Subcutaneous adipose tissue (tissue), 4 donors: ENCODE data around the gene TIMM22. TPM values are rescaled to one million over a fixed set of nuclear protein-coding genes. Genes with fewer than 3 reads are reported as not detected.

Source experiments
- total RNA-seq, 4 donors: library from RNA; depleted of rRNA; stranded (reverse); fragments of >200 nt; gene quantifications; one replicate each; pipeline ENCODE4 v1.1.0, GENCODE V29; 2016
- TF ChIP-seq, protein P1 (sequence below): fragments of 450-650 bp; IDR thresholded peaks from one replicate; pipeline ENCODE4 v1.5.1; 2016; ENCODE audit warnings: low read depth, mild to moderate bottlenecking, control low read depth, antibody characterized with exemption, moderate library complexity

Gene TIMM22
- total RNA-seq, 4 donors from 2014 or later: 9.9 to 11.7 (median 10.3) TPM

- TF ChIP-seq, protein P1, sequence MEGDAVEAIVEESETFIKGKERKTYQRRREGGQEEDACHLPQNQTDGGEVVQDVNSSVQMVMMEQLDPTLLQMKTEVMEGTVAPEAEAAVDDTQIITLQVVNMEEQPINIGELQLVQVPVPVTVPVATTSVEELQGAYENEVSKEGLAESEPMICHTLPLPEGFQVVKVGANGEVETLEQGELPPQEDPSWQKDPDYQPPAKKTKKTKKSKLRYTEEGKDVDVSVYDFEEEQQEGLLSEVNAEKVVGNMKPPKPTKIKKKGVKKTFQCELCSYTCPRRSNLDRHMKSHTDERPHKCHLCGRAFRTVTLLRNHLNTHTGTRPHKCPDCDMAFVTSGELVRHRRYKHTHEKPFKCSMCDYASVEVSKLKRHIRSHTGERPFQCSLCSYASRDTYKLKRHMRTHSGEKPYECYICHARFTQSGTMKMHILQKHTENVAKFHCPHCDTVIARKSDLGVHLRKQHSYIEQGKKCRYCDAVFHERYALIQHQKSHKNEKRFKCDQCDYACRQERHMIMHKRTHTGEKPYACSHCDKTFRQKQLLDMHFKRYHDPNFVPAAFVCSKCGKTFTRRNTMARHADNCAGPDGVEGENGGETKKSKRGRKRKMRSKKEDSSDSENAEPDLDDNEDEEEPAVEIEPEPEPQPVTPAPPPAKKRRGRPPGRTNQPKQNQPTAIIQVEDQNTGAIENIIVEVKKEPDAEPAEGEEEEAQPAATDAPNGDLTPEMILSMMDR: no peak
Observed at GRCh38 chr17:1029922-1030644, 33.2 kb downstream of the TIMM22 start.

GRCh38 chr17:1030684-1031532 lies 34.0 kb downstream of the TIMM22 start:
- TF ChIP-seq, protein P1: no peak

- TF ChIP-seq, protein P1: no peak
Observed at GRCh38 chr17:1031711-1032110, 34.8 kb downstream of the TIMM22 start.

DNA sequence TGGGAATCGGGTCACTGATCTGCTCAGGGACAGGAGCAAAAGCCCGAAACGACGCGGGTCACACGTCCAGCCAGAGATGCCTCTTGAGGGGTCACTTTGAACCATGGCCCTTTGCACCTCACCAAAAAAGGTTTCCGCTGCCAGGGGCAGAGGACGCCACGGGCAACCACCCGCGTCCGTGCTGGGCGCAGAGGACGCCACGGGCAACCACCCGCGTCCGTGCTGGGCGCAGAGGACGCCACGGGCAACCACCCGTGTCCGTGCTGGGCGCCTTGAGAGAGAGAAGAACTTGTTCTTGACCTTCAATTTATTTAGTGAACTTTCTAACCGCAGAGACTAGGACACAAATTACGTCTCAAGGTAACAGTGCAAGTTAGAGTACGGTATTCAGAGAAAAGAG lies 35.5 kb downstream of the TIMM22 start:
- TF ChIP-seq, protein P1: no peak

- TF ChIP-seq, protein P1: no peak
Observed at GRCh38 chr17:1033503-1033902, 36.6 kb downstream of the TIMM22 start.

- TF ChIP-seq, protein P1: no peak
Observed at GRCh38 chr17:1034652-1035210, 37.8 kb downstream of the TIMM22 start.
